Neuronal stem cell (in vitro differentiated cells): Measurements from ENCODE around the gene VWA8.
A peak's percentile ranks its signal among the peaks of the same experiment; 100 is the strongest.
"Not testable (repeated sequence)": the region's sequence is repeated elsewhere in the genome, so short reads cannot be mapped to it uniquely, and the experiment has no call there.

ENCODE experiments used
- DNase-seq: peaks from one replicate; pipeline ENCODE4 v3.0.0-alpha.2; 2013; ENCODE audit warnings: low spot score
- H2AFZ ChIP-seq: one replicate; pipeline ENCODE4 v1.6.1; 2013; ENCODE audit warnings: mild to moderate bottlenecking, low read length, inconsistent platforms
- H2AK5ac ChIP-seq: 2 replicates; pipeline ENCODE4 v1.6.1; 2013; ENCODE audit warnings: low read depth, mild to moderate bottlenecking, inconsistent platforms, low read length, moderate library complexity, mixed read lengths
- H2BK120ac ChIP-seq: 2 replicates; pipeline ENCODE4 v1.6.1; 2013; ENCODE audit warnings: low read depth, mild to moderate bottlenecking, inconsistent platforms, low read length, moderate library complexity, mixed read lengths
- H2BK12ac ChIP-seq: one replicate; pipeline ENCODE4 v1.6.1; 2013; ENCODE audit warnings: low read length, inconsistent platforms
- H2BK15ac ChIP-seq: 2 replicates; pipeline ENCODE4 v1.6.1; 2013; ENCODE audit warnings: mild to moderate bottlenecking, low read length, inconsistent platforms, mixed read lengths
- H2BK5ac ChIP-seq: one replicate; pipeline ENCODE4 v1.6.1; 2013; ENCODE audit warnings: inconsistent platforms, mild to moderate bottlenecking, low read length, moderate library complexity
- H3K14ac ChIP-seq: one replicate; pipeline ENCODE4 v1.6.1; 2013; ENCODE audit warnings: low read length, inconsistent platforms
- H3K18ac ChIP-seq: 2 replicates; pipeline ENCODE4 v1.6.1; 2013; ENCODE audit warnings: low read length, inconsistent platforms
- H3K23ac ChIP-seq: 2 replicates; pipeline ENCODE4 v1.6.1; 2013; ENCODE audit warnings: low read depth, mild to moderate bottlenecking, mixed read lengths, low read length, inconsistent platforms; ENCODE audit not compliant: poor library complexity
- H3K27ac ChIP-seq: replicated peaks from 3 replicates; pipeline ENCODE4 v1.5.1; 2013; ENCODE audit warnings: low read length, inconsistent platforms
- H3K27me3 ChIP-seq, 3 experiments: 2 replicates each; pipeline ENCODE4 v1.6.1; 2013; ENCODE audit warnings: low read length in 3 of 3, mild to moderate bottlenecking in 2 of 3, inconsistent platforms in 1 of 3, low read depth in 1 of 3, mixed read lengths in 1 of 3, moderate library complexity in 1 of 3; ENCODE audit not compliant: control insufficient read depth in 3 of 3, insufficient read depth in 3 of 3
- H3K36me3 ChIP-seq, 2 donors: replicated peaks in 1 of 2; 2 replicates each; pipeline ENCODE4 v1.6.1; 2013; ENCODE audit warnings: low read length in 2 of 2; ENCODE audit not compliant: control insufficient read depth in 2 of 2, insufficient read depth in 2 of 2
- H3K4ac ChIP-seq: 2 replicates; pipeline ENCODE4 v1.6.1; 2013; ENCODE audit warnings: inconsistent platforms, mild to moderate bottlenecking, low read length, moderate library complexity
- H3K4me1 ChIP-seq, 2 donors: 1 replicate in 1 of 2; 2 replicates in 1 of 2; pipeline ENCODE4 v1.6.1; 2013; ENCODE audit warnings: low read length in 2 of 2, low read depth in 1 of 2; ENCODE audit not compliant: control insufficient read depth in 2 of 2, insufficient read depth in 1 of 2
- H3K4me2 ChIP-seq: one replicate; pipeline ENCODE4 v1.6.1; 2013; ENCODE audit warnings: mild to moderate bottlenecking, low read length, inconsistent platforms; ENCODE audit not compliant: insufficient read depth, poor library complexity, severe bottlenecking
- H3K4me3 ChIP-seq, 2 donors: 2 replicates each; pipeline ENCODE4 v1.5.1; 2013; ENCODE audit warnings: low read length in 2 of 2, mild to moderate bottlenecking in 2 of 2, inconsistent platforms in 1 of 2, moderate library complexity in 1 of 2
- H3K79me1 ChIP-seq: one replicate; pipeline ENCODE4 v1.6.1; 2013; ENCODE audit warnings: low read depth, mild to moderate bottlenecking, inconsistent platforms, low read length, moderate library complexity
- H3K9ac ChIP-seq: one replicate; pipeline ENCODE4 v1.6.1; 2013; ENCODE audit warnings: mild to moderate bottlenecking, low read depth, low read length, inconsistent platforms; ENCODE audit not compliant: poor library complexity
- H3K9me3 ChIP-seq, 2 donors: replicated peaks in 1 of 2; 2 replicates each; pipeline versions ENCODE3 to v1.6.1; 2013; ENCODE audit warnings: low read length in 2 of 2, mild to moderate bottlenecking in 2 of 2, inconsistent platforms in 1 of 2, low read depth in 1 of 2, mixed read lengths in 1 of 2, moderate library complexity in 1 of 2; ENCODE audit not compliant: control insufficient read depth in 2 of 2, insufficient read depth in 1 of 2
- H4K8ac ChIP-seq: one replicate; pipeline ENCODE4 v1.6.1; 2013; ENCODE audit warnings: low read depth, mild to moderate bottlenecking, inconsistent platforms, low read length, moderate library complexity
- H4K91ac ChIP-seq: one replicate; pipeline ENCODE4 v1.6.1; 2013; ENCODE audit warnings: low read length, low read depth, mild to moderate bottlenecking, inconsistent platforms; ENCODE audit not compliant: poor library complexity
- WGBS, 2 donors: extraction: QIAGEN DNeasy Blood & Tissue Kit; methylation state at CpG; one replicate each; pipeline ENCODE4 v1.1.7; 2013; ENCODE audit warnings: missing lambda C conversion rate in 2 of 2, mixed read lengths in 1 of 2; ENCODE audit not compliant: insufficient read length in 2 of 2, insufficient replicate concordance in 1 of 2; ENCODE audit errors: extremely low coverage in 2 of 2; 5-methylcytosine and 5-hydroxymethylcytosine counted together

VWA8 gene

GRCh38 chr13:41542281-41542680, 418.6 kb downstream of the VWA8 start:
- H4K8ac ChIP-seq, result no peak overlapping the region
- no peak overlapping the region for H4K91ac ChIP-seq
- peaks cover 3 to 9% of the 10 kb centered on the region in 2 donors for H3K4me1 ChIP-seq
- H3K4me3 ChIP-seq, result peak overlapping the region in 1 of 2 donors; percentile 34
- H2AK5ac ChIP-seq, result peak overlapping the region; percentile 65
- no peak overlapping the region for H2BK120ac ChIP-seq
- H3K18ac ChIP-seq, result peak overlapping the region; percentile 40
- no peak overlapping the region for H2BK5ac ChIP-seq
- no peak overlapping the region for H2BK15ac ChIP-seq
- H2BK12ac ChIP-seq, result no peak overlapping the region
- H3K36me3 ChIP-seq, result no peaks in the 10 kb centered on the region
- peaks cover 3 to 18% of the 10 kb centered on the region in 2 donors for H3K9me3 ChIP-seq
- H3K23ac ChIP-seq, result peak overlapping the region; percentile 34
- H2AFZ ChIP-seq, result no peak overlapping the region
- H3K9ac ChIP-seq, result peak overlapping the region; percentile 36
- DNase-seq, result no peak
- no peak overlapping the region for H3K14ac ChIP-seq
- H3K4ac ChIP-seq, result no peak overlapping the region
- H3K79me1 ChIP-seq, result no peaks in the 10 kb centered on the region
- no peak overlapping the region for H3K4me2 ChIP-seq
- WGBS, 2 donors, result no CpG with 5 or more reads among the region's 10 CpGs
- H3K27me3 ChIP-seq, result no peaks in the 10 kb centered on the region
- no peak overlapping the region for H3K27ac ChIP-seq

- no peaks in the 10 kb centered on the region for H3K79me1 ChIP-seq
- no peak overlapping the region for H3K4me3 ChIP-seq
- H3K36me3 ChIP-seq, result no peaks in the 10 kb centered on the region
- H2AFZ ChIP-seq, result no peak overlapping the region
- no CpG with 5 or more reads among the region's 9 CpGs for WGBS, 2 donors
- H3K27ac ChIP-seq, result no peak overlapping the region
- H2BK120ac ChIP-seq, result no peak overlapping the region
- H3K4ac ChIP-seq, result no peak overlapping the region
- H3K9ac ChIP-seq, result no peak overlapping the region
- no peak overlapping the region for H3K23ac ChIP-seq
- H2BK12ac ChIP-seq, result no peak overlapping the region
- H4K8ac ChIP-seq, result no peak overlapping the region
- no peak overlapping the region for H2BK15ac ChIP-seq
- no peak overlapping the region for H4K91ac ChIP-seq
- H2AK5ac ChIP-seq, result no peak overlapping the region
- no peaks in the 10 kb centered on the region for H3K27me3 ChIP-seq
- no peak overlapping the region for H3K14ac ChIP-seq
- H3K4me1 ChIP-seq, result peaks cover 0 to under 1% of the 10 kb centered on the region in 2 donors
- no peak overlapping the region for H2BK5ac ChIP-seq
- DNase-seq, result no peak
- H3K18ac ChIP-seq, result no peak overlapping the region
- peaks cover 3 to 18% of the 10 kb centered on the region in 2 donors for H3K9me3 ChIP-seq
- H3K4me2 ChIP-seq, result no peak overlapping the region
Observed at GRCh38 chr13:41541142-41541938, 419.6 kb downstream of the VWA8 start.

- not testable (repeated sequence) for H3K27ac ChIP-seq, H3K36me3 ChIP-seq, DNase-seq, H2BK12ac ChIP-seq, H4K91ac ChIP-seq, H2AFZ ChIP-seq, H3K4me1 ChIP-seq, H4K8ac ChIP-seq, H3K23ac ChIP-seq, H2BK15ac ChIP-seq, H3K4me3 ChIP-seq, H2AK5ac ChIP-seq, H2BK120ac ChIP-seq, H3K4me2 ChIP-seq, H3K9ac ChIP-seq, H3K18ac ChIP-seq, H3K4ac ChIP-seq, H3K27me3 ChIP-seq, H3K14ac ChIP-seq, H2BK5ac ChIP-seq, H3K79me1 ChIP-seq
- peaks cover 3 to 18% of the 10 kb centered on the region in 2 donors for H3K9me3 ChIP-seq
- WGBS, 2 donors, result no CpG with 5 or more reads among the region's 13 CpGs
Observed at GRCh38 chr13:41540240-41540639, 420.7 kb downstream of the VWA8 start.

GRCh38 chr13:41533266-41534052, 427.4 kb downstream of the VWA8 start:
- Histone ChIP-seq H3K4me1 (no peaks in the 10 kb centered on the region), H3K27ac (no peak overlapping the region), H3K4me2 (no peak overlapping the region), H3K27me3 (no peaks in the 10 kb centered on the region), H2BK5ac (no peak overlapping the region), H3K9me3 (no peaks in the 10 kb centered on the region), H3K79me1 (no peaks in the 10 kb centered on the region), H3K36me3 (no peaks in the 10 kb centered on the region), H3K4ac (no peak overlapping the region), H4K91ac (no peak overlapping the region), H3K4me3 (no peak overlapping the region), H2BK15ac (no peak overlapping the region), H2AFZ (no peak overlapping the region), H4K8ac (no peak overlapping the region), H3K9ac (no peak overlapping the region), H2BK120ac (no peak overlapping the region), H2BK12ac (no peak overlapping the region), H3K14ac (no peak overlapping the region), H2AK5ac (no peak overlapping the region), H3K18ac (no peak overlapping the region), H3K23ac (no peak overlapping the region)
- DNase-seq, result no peak
- WGBS, 2 donors, result no CpG with 5 or more reads among the region's 15 CpGs
